Loucy (cell line): ENCODE data around the gene ZBTB38.

Source experiments
- H2AFZ ChIP-seq: fragments of 200-600 bp; sonication (generic); 2 replicates; pipeline ENCODE4 v1.6.0; 2016; ENCODE audit warnings: antibody characterized with exemption, mild to moderate bottlenecking, low read length, moderate library complexity
- H3F3A ChIP-seq: fragments of 200-600 bp; 2 replicates; pipeline ENCODE4 v1.6.0; 2016; ENCODE audit warnings: antibody characterized with exemption, low read depth, mild to moderate bottlenecking
- H3K27me3 ChIP-seq: fragments of 200-600 bp; sonication (generic); 2 replicates; pipeline ENCODE4 v1.6.1; 2014; ENCODE audit warnings: low read length, mild to moderate bottlenecking; ENCODE audit not compliant: insufficient read depth, poor library complexity, severe bottlenecking
- H3K36me3 ChIP-seq: fragments of 200-600 bp; sonication (generic); 2 replicates; pipeline ENCODE4 v1.6.1; 2016; ENCODE audit warnings: low read length; ENCODE audit not compliant: insufficient read depth
- H3K4me1 ChIP-seq: fragments of 200-600 bp; sonication (generic); 2 replicates; pipeline ENCODE4 v1.5.1; 2014; ENCODE audit warnings: low read length, mild to moderate bottlenecking; ENCODE audit not compliant: insufficient read depth, poor library complexity, severe bottlenecking
- H3K4me2 ChIP-seq: fragments of 200-600 bp; sonication (generic); 2 replicates; pipeline ENCODE4 v1.6.0; 2014; ENCODE audit warnings: antibody characterized with exemption, low read length, low read depth, mild to moderate bottlenecking; ENCODE audit not compliant: poor library complexity, severe bottlenecking
- H3K4me3 ChIP-seq: fragments of 200-600 bp; sonication (generic); 2 replicates; pipeline ENCODE4 v1.5.1; 2014; ENCODE audit warnings: low read length, mild to moderate bottlenecking, mixed read lengths; ENCODE audit not compliant: poor library complexity, severe bottlenecking
- H3K79me2 ChIP-seq: fragments of 200-600 bp; sonication (generic); 2 replicates; pipeline ENCODE4 v1.6.1; 2014; ENCODE audit warnings: low read length; ENCODE audit not compliant: insufficient read depth
- H3K9ac ChIP-seq: fragments of 200-600 bp; sonication (generic); 2 replicates; pipeline ENCODE4 v1.6.0; 2014; ENCODE audit warnings: mild to moderate bottlenecking, low read depth, low read length, moderate library complexity; ENCODE audit not compliant: poor library complexity, severe bottlenecking
- H3K9me2 ChIP-seq: fragments of 200-600 bp; sonication (generic); replicated peaks from 2 replicates; pipeline ENCODE4 v1.6.1; 2016; ENCODE audit warnings: low read depth, low read length, mixed read lengths
- H3K9me3 ChIP-seq: fragments of 200-600 bp; sonication (generic); 2 replicates; pipeline ENCODE4 v1.6.1; 2014; ENCODE audit warnings: mild to moderate bottlenecking, antibody characterized with exemption, low read length, low read depth; ENCODE audit not compliant: insufficient read depth
- H4K20me1 ChIP-seq: fragments of 200-600 bp; sonication (generic); 2 replicates; pipeline ENCODE4 v1.6.0; 2014; ENCODE audit warnings: antibody characterized with exemption, low read length, mild to moderate bottlenecking; ENCODE audit not compliant: insufficient read depth, poor library complexity, severe bottlenecking
- CTCF ChIP-seq: fragments of 200-600 bp; sonication (generic); conservative IDR thresholded peaks from 2 replicates; pipeline ENCODE4 v1.5.1; 2014; ENCODE audit warnings: mild to moderate bottlenecking, antibody characterized with exemption, low read length
- EZH2phosphoT487 ChIP-seq: fragments of 200-600 bp; IDR thresholded peaks from 2 replicates; pipeline ENCODE4 v1.6.1; 2018; ENCODE audit warnings: antibody characterized with exemption, mild to moderate bottlenecking, moderate library complexity, borderline replicate concordance

Gene ZBTB38

GRCh38 chr3:141392897-141393734, 24.8 kb downstream of the ZBTB38 start:
- Histone ChIP-seq H3K27me3 (no peaks in the 10 kb centered on the region), H3K4me2 (no peak overlapping the region), H3K79me2 (no peaks in the 10 kb centered on the region), H3K4me3 (no peak overlapping the region), H3K9ac (no peak overlapping the region), H3K4me1 (no peaks in the 10 kb centered on the region), H3K9me3 (no peaks in the 10 kb centered on the region; the same call in 1 of the 2 replicates), H4K20me1 (no peaks in the 10 kb centered on the region), H3K36me3 (no peaks in the 10 kb centered on the region), H3F3A (no peaks in the 10 kb centered on the region), H2AFZ (no peak overlapping the region), H3K9me2 (no peaks in the 10 kb centered on the region)
- no peak for TF ChIP-seq EZH2phosphoT487
- no peak for TF ChIP-seq CTCF

DNA sequence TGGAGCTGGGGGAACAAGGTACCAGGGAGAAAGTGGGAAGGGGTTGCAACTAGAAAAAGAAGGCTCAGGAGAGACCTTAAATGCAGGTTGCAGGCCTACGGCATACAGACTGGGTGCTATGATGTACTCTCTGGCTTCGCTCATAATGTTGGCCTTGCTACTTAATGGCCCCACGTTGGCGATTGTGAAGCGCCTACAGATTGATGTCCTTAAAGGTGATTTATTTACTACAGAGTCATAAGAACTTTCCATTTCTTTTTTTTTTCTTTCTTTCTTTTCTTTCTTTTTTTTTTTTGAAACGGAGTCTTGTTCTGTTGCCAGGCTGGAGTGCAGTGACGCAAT, 25.4 kb downstream of the ZBTB38 start:
- no peaks in the 10 kb centered on the region for H3K27me3 ChIP-seq
- no peaks in the 10 kb centered on the region for H3K4me1 ChIP-seq
- no peaks in the 10 kb centered on the region for H3F3A ChIP-seq
- no peak overlapping the region for H3K4me2 ChIP-seq
- H3K36me3 ChIP-seq, result no peaks in the 10 kb centered on the region
- no peaks in the 10 kb centered on the region for H3K9me2 ChIP-seq
- H3K79me2 ChIP-seq, result no peaks in the 10 kb centered on the region
- no peak overlapping the region for H3K9ac ChIP-seq
- H3K9me3 ChIP-seq, result no peaks in the 10 kb centered on the region; the same call in 1 of the 2 replicates
- TF ChIP-seq CTCF, result no peak
- TF ChIP-seq EZH2phosphoT487, result no peak
- H4K20me1 ChIP-seq, result no peaks in the 10 kb centered on the region
- no peak overlapping the region for H3K4me3 ChIP-seq
- no peak overlapping the region for H2AFZ ChIP-seq

DNA sequence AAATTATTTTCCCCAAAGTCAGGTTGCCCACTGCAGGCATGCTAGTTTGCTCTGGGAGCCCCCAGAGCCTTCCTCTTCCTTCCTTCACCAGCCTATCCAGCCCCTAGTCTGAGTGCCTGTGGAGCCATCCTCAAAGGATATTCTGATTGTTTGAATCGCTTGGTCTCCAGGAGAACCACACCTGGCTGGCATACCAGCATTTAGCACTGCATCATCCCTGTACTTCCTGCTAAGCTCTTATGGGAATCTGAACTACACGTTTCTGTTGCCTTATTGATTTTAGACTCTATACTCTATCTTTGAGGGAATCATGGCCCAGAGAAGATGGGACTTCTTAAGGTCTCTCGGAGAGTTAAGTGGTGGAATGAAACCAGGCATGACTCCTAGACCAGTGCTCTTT, 26.3 kb downstream of the ZBTB38 start:
- Histone ChIP-seq H3F3A (no peaks in the 10 kb centered on the region), H3K4me1 (peaks cover 3% of the 10 kb centered on the region), H4K20me1 (no peaks in the 10 kb centered on the region), H3K79me2 (no peaks in the 10 kb centered on the region), H3K4me2 (no peak overlapping the region), H3K9me3 (no peaks in the 10 kb centered on the region; the same call in 1 of the 2 replicates), H2AFZ (no peak overlapping the region), H3K36me3 (no peaks in the 10 kb centered on the region), H3K9ac (no peak overlapping the region), H3K9me2 (no peaks in the 10 kb centered on the region), H3K27me3 (no peaks in the 10 kb centered on the region), H3K4me3 (no peak overlapping the region)
- TF ChIP-seq CTCF (no peak), EZH2phosphoT487 (no peak)
